WTC11 (cell line): ENCODE data around the gene SSU72. TPM values are rescaled to one million over a fixed set of nuclear protein-coding genes. Genes with fewer than 3 reads are reported as not detected.
"Not testable (repeated sequence)": the region's sequence is repeated elsewhere in the genome, so short reads cannot be mapped to it uniquely, and the experiment has no call there.

Source experiments
- ATAC-seq: fragments of 200-7000 bp; cut with Tn5 transposase; 2 replicates; pipeline ENCODE4 v1.10.0; 2021; ENCODE audit warnings: mild to moderate bottlenecking, moderate library complexity
- CTCF ChIA-PET: fragments of 300-600 bp; sonication (Branson Sonifier 250); formaldehyde crosslinking; loops from one replicate; lab custom pipeline; 2021; ENCODE audit warnings: antibody characterized with exemption; lab: Charles Lee
- POLR2A ChIA-PET: fragments of 350-600 bp; sonication (Branson Sonifier 250); formaldehyde crosslinking; loops from one replicate; lab custom pipeline; 2021; ENCODE audit warnings: antibody characterized with exemption; lab: Charles Lee
- DNase-seq: peaks from one replicate; pipeline ENCODE4 v3.0.0; 2021; ENCODE audit warnings: low spot score
- H3K27ac Mint-ChIP-seq: 2 replicates; pipeline ENCODE4 v1.8.0; 2021; ENCODE audit warnings: mixed read lengths
- H3K27me3 Mint-ChIP-seq: 2 replicates; pipeline ENCODE4 v1.8.0; 2021; ENCODE audit warnings: low read depth, mild to moderate bottlenecking, moderate library complexity, mixed read lengths
- H3K36me3 Mint-ChIP-seq: 2 replicates; pipeline ENCODE4 v1.8.0; 2021; ENCODE audit warnings: mixed read lengths
- H3K4me1 Mint-ChIP-seq: 2 replicates; pipeline ENCODE4 v1.8.0; 2022; ENCODE audit warnings: mixed read lengths
- H3K4me3 Mint-ChIP-seq: 2 replicates; pipeline ENCODE4 v1.8.0; 2021; ENCODE audit warnings: mild to moderate bottlenecking, moderate library complexity, mixed read lengths
- H3K9me3 Mint-ChIP-seq: 2 replicates; pipeline ENCODE4 v1.8.0; 2021; ENCODE audit warnings: mixed read lengths
- AR ChIP-seq: fragments of 250-450 bp; sonication (Bioruptor Pico); IDR thresholded peaks from 2 replicates; pipeline ENCODE4 v1.9.0; 2021; ENCODE audit warnings: mild to moderate bottlenecking
- CTCF ChIP-seq: fragments of 200-600 bp; IDR thresholded peaks from 2 replicates; pipeline ENCODE4 v1.8.0; 2022; ENCODE audit warnings: antibody characterized with exemption
- ELF4 ChIP-seq: sonication (generic); formaldehyde crosslinking; IDR thresholded peaks from 2 replicates; pipeline ENCODE4 v1.8.1; 2022; ENCODE audit warnings: low read depth, mild to moderate bottlenecking, moderate library complexity, missing genetic modification reagents
- FOXJ3 ChIP-seq: sonication (generic); formaldehyde crosslinking; IDR thresholded peaks from 2 replicates; pipeline ENCODE4 v1.9.0; 2021; ENCODE audit warnings: missing genetic modification reagents, mild to moderate bottlenecking, borderline replicate concordance
- FOXK1 ChIP-seq: sonication (generic); formaldehyde crosslinking; IDR thresholded peaks from 2 replicates; pipeline ENCODE4 v1.8.0; 2022; ENCODE audit warnings: mild to moderate bottlenecking, moderate library complexity, missing genetic modification reagents
- IRF1 ChIP-seq: sonication (generic); formaldehyde crosslinking; IDR thresholded peaks from 2 replicates; pipeline ENCODE4 v1.8.0; 2023; ENCODE audit warnings: missing genetic modification reagents
- IRF2 ChIP-seq: sonication (generic); formaldehyde crosslinking; IDR thresholded peaks from 2 replicates; pipeline ENCODE4 v1.8.0; 2022; ENCODE audit warnings: low read depth, missing genetic modification reagents, borderline replicate concordance
- RELA ChIP-seq: sonication (generic); formaldehyde crosslinking; IDR thresholded peaks from 2 replicates; pipeline ENCODE4 v1.8.1; 2022; ENCODE audit warnings: missing genetic modification reagents, mild to moderate bottlenecking, borderline replicate concordance
- SMAD3 ChIP-seq: sonication (generic); formaldehyde crosslinking; IDR thresholded peaks from 2 replicates; pipeline ENCODE4 v1.8.0; 2022; ENCODE audit warnings: missing genetic modification reagents, mild to moderate bottlenecking, borderline replicate concordance
- TCF7 ChIP-seq: sonication (generic); formaldehyde crosslinking; IDR thresholded peaks from 2 replicates; pipeline ENCODE4 v1.8.0; 2022; ENCODE audit warnings: mild to moderate bottlenecking, low read depth, missing genetic modification reagents, moderate library complexity
- ZBTB43 ChIP-seq: sonication (generic); formaldehyde crosslinking; IDR thresholded peaks from 2 replicates; pipeline ENCODE4 v1.8.1; 2023; ENCODE audit warnings: mild to moderate bottlenecking, missing genetic modification reagents
- ZNF232 ChIP-seq: sonication (generic); formaldehyde crosslinking; IDR thresholded peaks from 2 replicates; pipeline ENCODE4 v1.8.0; 2022; ENCODE audit warnings: mild to moderate bottlenecking, missing genetic modification reagents
- ZNF416 ChIP-seq: fragments of 250-450 bp; sonication (Bioruptor Pico); IDR thresholded peaks from 2 replicates; pipeline ENCODE4 v1.9.0; 2021; ENCODE audit warnings: mild to moderate bottlenecking, inconsistent platforms
- ZNF532 ChIP-seq: fragments of 250-450 bp; sonication (Bioruptor Pico); IDR thresholded peaks from 2 replicates; pipeline ENCODE4 v1.9.0; 2021; ENCODE audit warnings: mild to moderate bottlenecking, borderline replicate concordance
- ZSCAN18 ChIP-seq: fragments of 250-450 bp; sonication (Bioruptor Pico); IDR thresholded peaks from 2 replicates; pipeline ENCODE4 v2.1.2; 2022; ENCODE audit warnings: mild to moderate bottlenecking, moderate library complexity
- total RNA-seq: library from RNA; stranded (reverse); gene quantifications from 3 replicates; pipeline ENCODE4 v1.2.3, GENCODE V29; 2021

The SSU72 gene
- total RNA-seq, 1 experiment from 2014 or later, result 158 TPM

- peaks cover 12% of the 10 kb centered on the region for H3K36me3 Mint-ChIP-seq
- H3K4me3 Mint-ChIP-seq, POLR2A ChIA-PET: not testable (repeated sequence)
These were observed 56.0 kb downstream of the SSU72 start for GRCh38 chr1:1518621-1519007.

GRCh38 chr1:1517973-1518620 is 56.6 kb downstream of the SSU72 start:
- no peak for ATAC-seq
- H3K9me3 Mint-ChIP-seq, result no peaks in the 10 kb centered on the region
- no peak overlapping the region for H3K27ac Mint-ChIP-seq
- no peak for DNase-seq
- ChIA-PET CTCF (no interaction called here), POLR2A (no interaction called here)
- H3K27me3 Mint-ChIP-seq, result no peaks in the 10 kb centered on the region
- peaks cover 12% of the 10 kb centered on the region for H3K36me3 Mint-ChIP-seq
- H3K4me3 Mint-ChIP-seq, result no peak overlapping the region
- H3K4me1 Mint-ChIP-seq, result peaks cover 3% of the 10 kb centered on the region; the same call in 1 of the 2 replicates
- no peak for TF ChIP-seq IRF2 (CRISPR knock-in tag)
- no peak for TF ChIP-seq FOXK1
- no peak for TF ChIP-seq TCF7
- TF ChIP-seq ZSCAN18 (CRISPR knock-in tag), result no peak
- TF ChIP-seq ZNF232, result no peak
- no peak for TF ChIP-seq SMAD3
- no peak for TF ChIP-seq CTCF
- no peak for TF ChIP-seq IRF1 (CRISPR knock-in tag)
- no peak for TF ChIP-seq ZNF416 (CRISPR knock-in tag)
- TF ChIP-seq ZBTB43 (CRISPR knock-in tag), result no peak
- TF ChIP-seq ZNF532 (CRISPR knock-in tag), result no peak
- TF ChIP-seq AR (CRISPR knock-in tag), result no peak
- TF ChIP-seq RELA (CRISPR knock-in tag), result no peak
- TF ChIP-seq FOXJ3 (CRISPR knock-in tag), result no peak
- no peak for TF ChIP-seq ELF4 (CRISPR knock-in tag)
- TF ChIP-seq, all 79 proteins: peak for 0

More at GRCh38 chr1:1518621-1519007, 56.0 kb downstream of the SSU72 start:
- ATAC-seq, H3K27me3 Mint-ChIP-seq, H3K27ac Mint-ChIP-seq, DNase-seq, H3K9me3 Mint-ChIP-seq, H3K4me1 Mint-ChIP-seq, CTCF ChIA-PET: not testable (repeated sequence)

GRCh38 chr1:1516923-1517322 is 57.7 kb downstream of the SSU72 start:
- H3K36me3 Mint-ChIP-seq, result peaks cover 12% of the 10 kb centered on the region
- H3K27me3 Mint-ChIP-seq, DNase-seq, H3K4me3 Mint-ChIP-seq, H3K4me1 Mint-ChIP-seq, CTCF ChIA-PET, H3K9me3 Mint-ChIP-seq, POLR2A ChIA-PET, H3K27ac Mint-ChIP-seq, ATAC-seq: not testable (repeated sequence)

GRCh38 chr1:1514376-1514775 is 60.3 kb downstream of the SSU72 start:
- H3K4me3 Mint-ChIP-seq, H3K27ac Mint-ChIP-seq, ATAC-seq, H3K27me3 Mint-ChIP-seq, DNase-seq, CTCF ChIA-PET, POLR2A ChIA-PET, H3K4me1 Mint-ChIP-seq, H3K9me3 Mint-ChIP-seq: not testable (repeated sequence)
- peaks cover 12% of the 10 kb centered on the region for H3K36me3 Mint-ChIP-seq
